Transverse colon (tissue), 4 donors: Measurements from ENCODE around the gene RETREG1. TPM values are rescaled to one million over a fixed set of nuclear protein-coding genes. Genes with fewer than 3 reads are reported as not detected.

Source experiments
- DNase-seq: peaks from one replicate; pipeline ENCODE4 v3.0.0-alpha.2; 2019
- H3K27ac ChIP-seq, 4 donors: fragments of 200-600 bp; sonication (generic); 2 replicates each; pipeline ENCODE4 v1.5.1; 2016 to 2018; ENCODE audit warnings: inconsistent platforms in 4 of 4
- H3K27me3 ChIP-seq: fragments of 200-600 bp; sonication (generic); 2 replicates; pipeline ENCODE4 v1.5.1; 2017; ENCODE audit warnings: inconsistent platforms
- H3K36me3 ChIP-seq, 4 donors: fragments of 200-600 bp; sonication (generic); 2 replicates each; pipeline ENCODE4 v1.5.1; 2017 to 2019; ENCODE audit warnings: inconsistent platforms in 4 of 4
- H3K4me1 ChIP-seq, 4 donors: fragments of 200-600 bp; sonication (generic); 2 replicates each; pipeline ENCODE4 v1.5.1; 2017 to 2020; ENCODE audit warnings: inconsistent platforms in 4 of 4
- H3K4me3 ChIP-seq, 4 donors: fragments of 200-600 bp; sonication (generic); 1 replicate in 1 of 4; 2 replicates in 3 of 4; pipeline versions ENCODE4 v1.5.1 to v1.6.1; 2017 to 2019; ENCODE audit warnings: inconsistent platforms in 4 of 4
- H3K9me3 ChIP-seq, 2 donors: fragments of 200-600 bp; sonication (generic); 2 replicates each; pipeline ENCODE4 v1.5.1; 2017 to 2019; ENCODE audit warnings: inconsistent platforms in 2 of 2
- CTCF ChIP-seq, 5 experiments: fragments of 200-600 bp in 3 of 5; fragments of 450-650 bp in 2 of 5; sonication (generic) in 3 of 5; IDR thresholded peaks; 1 replicate in 2 of 5; 2 replicates in 3 of 5; pipeline ENCODE4 v1.5.1; 2016 to 2017; ENCODE audit warnings: antibody characterized with exemption in 5 of 5, inconsistent platforms in 3 of 5, mild to moderate bottlenecking in 2 of 5, moderate library complexity in 1 of 5
- EP300 ChIP-seq: sonication (generic); formaldehyde crosslinking; IDR thresholded peaks from one replicate; pipeline ENCODE4 v1.6.1; 2017; ENCODE audit warnings: antibody characterized with exemption, low read depth
- POLR2A ChIP-seq: fragments of 450-650 bp; IDR thresholded peaks from one replicate; pipeline ENCODE4 v1.6.1; 2016; ENCODE audit warnings: antibody characterized with exemption, mild to moderate bottlenecking, moderate library complexity
- POLR2AphosphoS5 ChIP-seq, 3 donors: sonication (generic); formaldehyde crosslinking; IDR thresholded peaks; one replicate each; pipeline ENCODE4 v1.6.1; 2016; ENCODE audit warnings: antibody characterized with exemption in 3 of 3
- WGBS, 2 donors: methylation state at CpG; one replicate each; pipeline ENCODE4 v1.1.5; 2018; ENCODE audit warnings: low coverage in 1 of 2; 5-methylcytosine and 5-hydroxymethylcytosine counted together
- in situ Hi-C, 4 donors: fragments of 200-750 bp; cut with MboI; loops; one replicate each; pipeline versions ENCODE4 v1.15.0 to v1.15.1; 2017; ENCODE audit warnings: low sequenced_read_pairs in 3 of 4, low pct_ligation_motif_present in 1 of 4, low pct_unique_long_range_greater_than_20kb in 1 of 4
- intact Hi-C: fragments of 100-400 bp; cut with DNase I; formaldehyde crosslinking; loops from one replicate; pipeline ENCODE4 v1.15.1; 2023; ENCODE audit warnings: low total_unique reads
- total RNA-seq, 4 donors: library from RNA; depleted of rRNA; stranded (reverse); fragments of >200 nt; gene quantifications; one replicate each; pipeline ENCODE4 v1.1.0, GENCODE V29; 2016

Gene RETREG1
- total RNA-seq, 4 donors from 2014 or later: 33.2 to 93.5 (median 66.2) TPM

DNA sequence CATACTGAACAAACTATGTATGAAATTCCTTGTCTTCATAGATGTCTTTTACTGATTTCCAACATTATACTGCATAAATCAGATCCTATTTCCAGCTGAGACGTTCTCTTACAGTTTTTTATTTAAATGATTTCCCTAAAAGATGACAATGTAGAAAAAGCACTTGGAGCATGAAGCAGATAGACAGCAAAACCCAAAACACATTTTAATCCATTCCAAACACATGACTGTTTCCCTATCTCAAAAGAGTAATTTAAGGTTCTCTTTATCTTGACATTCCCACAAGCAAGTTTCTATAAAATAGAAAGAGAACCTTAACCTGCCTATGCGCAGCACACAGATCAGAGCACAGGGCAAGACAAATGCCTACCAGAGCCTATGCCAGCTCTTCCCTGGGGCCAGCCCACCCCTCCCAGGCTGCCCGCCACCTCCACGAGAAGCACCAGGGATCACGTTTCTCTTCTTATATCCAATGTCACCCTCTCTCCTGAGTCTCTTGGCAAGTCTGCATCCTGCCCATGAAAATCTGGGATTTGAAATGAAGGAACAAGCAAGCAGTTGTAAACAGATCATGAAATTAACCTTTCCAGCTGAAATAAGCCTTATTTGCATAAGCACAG lies 52.4 kb downstream of the RETREG1 start:
- no peaks in the 10 kb centered on the region for H3K4me1 ChIP-seq
- TF ChIP-seq EP300 (no peak), CTCF (IDR thresholded peaks at IDR 0.05) (no peak), POLR2A (no peak), POLR2AphosphoS5 (IDR thresholded peaks at IDR 0.05) (no peak)

DNA sequence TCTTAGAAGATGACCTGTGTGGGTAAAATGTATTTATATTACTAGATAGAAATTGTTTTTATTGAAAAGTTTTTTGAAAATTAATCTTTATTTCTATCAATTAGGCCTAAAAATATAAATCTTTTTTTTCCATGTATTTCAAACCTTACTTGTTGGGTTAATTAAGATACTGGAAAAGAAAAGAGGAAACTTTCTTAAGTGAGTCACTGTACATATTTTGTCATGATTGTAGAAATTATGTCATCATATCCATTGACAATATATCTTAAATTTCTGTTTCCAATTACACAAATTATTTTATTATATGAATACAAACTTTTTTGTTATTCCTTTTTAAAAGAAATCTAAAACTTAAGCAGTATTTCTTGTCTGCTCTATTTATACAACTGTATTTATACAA lies 53.1 kb downstream of the RETREG1 start:
- Histone ChIP-seq H3K4me3 (no peak overlapping the region), H3K36me3 (no peaks in the 10 kb centered on the region), H3K9me3 (no peaks in the 10 kb centered on the region), H3K27me3 (no peaks in the 10 kb centered on the region), H3K4me1 (no peaks in the 10 kb centered on the region), H3K27ac (no peak overlapping the region)
- TF ChIP-seq POLR2AphosphoS5 (IDR thresholded peaks at IDR 0.05): no peak
- TF ChIP-seq EP300: no peak
- no peak for TF ChIP-seq CTCF (IDR thresholded peaks at IDR 0.05)
- no peak for TF ChIP-seq POLR2A
- no peak for DNase-seq
- in situ Hi-C loops: no loop called here
- intact Hi-C loops: loop anchor here (1.0 kb wide), 1 partner anchor 33 kb away; no protein-coding TSS in a partner anchor

More for the DNA sequence above, 52.4 kb downstream of the RETREG1 start:
- no peak for DNase-seq
- intact Hi-C loops: loop anchor here (1.0 kb wide), 1 partner anchor 34 kb away; no protein-coding TSS in a partner anchor
- no peaks in the 10 kb centered on the region for H3K27me3 ChIP-seq
- no peak overlapping the region for H3K27ac ChIP-seq
- in situ Hi-C loops: no loop called here
- WGBS, 2 donors: 75 to 80% methylated on average over 3 to 5 of the region's 5 CpGs
- H3K9me3 ChIP-seq: no peaks in the 10 kb centered on the region
- H3K4me3 ChIP-seq: no peak overlapping the region
- H3K36me3 ChIP-seq: no peaks in the 10 kb centered on the region

DNA sequence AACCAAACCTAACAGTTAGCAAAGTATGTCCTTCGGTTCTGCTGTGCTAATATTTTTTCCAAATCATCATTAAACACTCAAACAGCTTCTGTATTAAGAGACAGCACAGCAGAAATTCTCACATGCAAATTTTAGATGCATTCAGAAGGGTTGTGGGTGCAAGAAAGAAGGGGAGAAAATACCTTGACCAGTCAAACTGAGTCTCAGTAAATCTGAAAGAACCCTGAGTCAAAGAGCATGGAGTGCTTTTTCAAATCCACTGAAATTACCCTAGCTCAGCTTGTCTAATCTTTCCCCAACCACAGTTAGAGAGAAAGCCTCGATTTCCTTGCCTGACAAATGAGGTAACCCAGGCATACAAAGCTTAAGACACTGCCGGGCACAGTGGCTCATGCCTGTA lies 55.1 kb downstream of the RETREG1 start:
- Histone ChIP-seq H3K36me3 (no peaks in the 10 kb centered on the region), H3K9me3 (no peaks in the 10 kb centered on the region), H3K4me1 (no peaks in the 10 kb centered on the region), H3K27me3 (no peaks in the 10 kb centered on the region), H3K27ac (no peak overlapping the region), H3K4me3 (no peak overlapping the region)
- TF ChIP-seq CTCF (IDR thresholded peaks at IDR 0.05): no peak
- no peak for TF ChIP-seq POLR2A
- TF ChIP-seq POLR2AphosphoS5 (IDR thresholded peaks at IDR 0.05): no peak
- TF ChIP-seq EP300: no peak
- intact Hi-C loops (no loop called here), in situ Hi-C loops (no loop called here)
- 66 to 75% methylated on average over 2 to 3 of the region's 3 CpGs for WGBS, 2 donors
- DNase-seq: no peak

- 88 to 89% methylated on average over 1 of the region's 1 CpG for WGBS, 2 donors
- in situ Hi-C loops (no loop called here), intact Hi-C loops (no loop called here)
- H3K36me3 ChIP-seq: no peaks in the 10 kb centered on the region
- no peak overlapping the region for H3K27ac ChIP-seq
- no peaks in the 10 kb centered on the region for H3K9me3 ChIP-seq
- H3K4me3 ChIP-seq: no peak overlapping the region
- DNase-seq: no peak
- TF ChIP-seq POLR2A (no peak), CTCF (IDR thresholded peaks at IDR 0.05) (no peak), POLR2AphosphoS5 (IDR thresholded peaks at IDR 0.05) (no peak), EP300 (no peak)
- no peaks in the 10 kb centered on the region for H3K27me3 ChIP-seq
- no peaks in the 10 kb centered on the region for H3K4me1 ChIP-seq
Observed at GRCh38 chr5:16559702-16560101, 57.1 kb downstream of the RETREG1 start.
